HepG2 (cell line): ENCODE results near the gene TP53TG5. TPM values are rescaled to one million over a fixed set of nuclear protein-coding genes. Genes with fewer than 3 reads are reported as not detected.

ENCODE experiments used
- AKAP8 ChIP-seq: sonication (generic); formaldehyde crosslinking; IDR thresholded peaks from 2 replicates; pipeline ENCODE4 v1.5.1; 2020; ENCODE audit warnings: mild to moderate bottlenecking, missing genetic modification reagents
- ATF3 ChIP-seq: sonication (generic); formaldehyde crosslinking; IDR thresholded peaks from 2 replicates; pipeline ENCODE4 v1.4.0; 2020; ENCODE audit warnings: missing genetic modification reagents
- CEBPB ChIP-seq: IDR thresholded peaks from 2 replicates; pipeline ENCODE4 v1.6.1; 2011; ENCODE audit warnings: low read depth, low read length, improper control_type of control experiment, borderline replicate concordance
- CHD2 ChIP-seq: IDR thresholded peaks from 2 replicates; pipeline ENCODE4 v1.6.1; 2011; ENCODE audit warnings: low read depth, low read length, improper control_type of control experiment
- DNMT3B ChIP-seq: conservative IDR thresholded peaks from 2 replicates; pipeline ENCODE4 v1.6.1; 2016; ENCODE audit warnings: missing biosample characterization, control low read depth
- E2F1 ChIP-seq: sonication (generic); formaldehyde crosslinking; IDR thresholded peaks from 2 replicates; pipeline ENCODE4 v1.5.0; 2020; ENCODE audit warnings: missing genetic modification reagents
- GATAD1 ChIP-seq: IDR thresholded peaks from 2 replicates; pipeline ENCODE4 v1.6.1; 2016; ENCODE audit warnings: missing genetic modification reagents, missing compliant biosample characterization
- KDM3A ChIP-seq: IDR thresholded peaks from 2 replicates; pipeline ENCODE4 v1.6.1; 2018; ENCODE audit warnings: low read depth, missing compliant biosample characterization
- MATR3 ChIP-seq: sonication (generic); formaldehyde crosslinking; IDR thresholded peaks from 2 replicates; pipeline ENCODE4 v1.4.0; 2020; ENCODE audit warnings: missing genetic modification reagents
- NFIB ChIP-seq: sonication (generic); formaldehyde crosslinking; IDR thresholded peaks from 2 replicates; pipeline ENCODE4 v1.9.0; 2021; ENCODE audit warnings: missing genetic modification reagents, mild to moderate bottlenecking, borderline replicate concordance
- NFKBIZ ChIP-seq: IDR thresholded peaks from 2 replicates; pipeline ENCODE4 v1.6.1; 2018; ENCODE audit warnings: missing genetic modification reagents, missing compliant biosample characterization
- SALL2 ChIP-seq: sonication (generic); formaldehyde crosslinking; IDR thresholded peaks from 2 replicates; pipeline ENCODE4 v1.8.1; 2023; ENCODE audit warnings: mild to moderate bottlenecking, missing genetic modification reagents, inconsistent platforms
- SNAPC4 ChIP-seq: sonication (generic); formaldehyde crosslinking; IDR thresholded peaks from 2 replicates; pipeline ENCODE4 v1.4.0; 2020; ENCODE audit warnings: mild to moderate bottlenecking, missing genetic modification reagents
- SP4 ChIP-seq: sonication (generic); formaldehyde crosslinking; IDR thresholded peaks from 2 replicates; pipeline ENCODE4 v1.8.1; 2023; ENCODE audit warnings: mild to moderate bottlenecking, missing genetic modification reagents
- TERF1 ChIP-seq: sonication (generic); formaldehyde crosslinking; IDR thresholded peaks from 2 replicates; pipeline ENCODE4 v1.8.0; 2022; ENCODE audit warnings: mild to moderate bottlenecking, missing genetic modification reagents, moderate library complexity
- ZFP36 ChIP-seq: fragments of 150-350 bp; IDR thresholded peaks from 2 replicates; pipeline ENCODE4 v1.6.1; 2018; ENCODE audit warnings: borderline replicate concordance, low read length, low read depth; ENCODE audit not compliant: partially characterized antibody
- ZFYVE20 ChIP-seq: sonication (generic); formaldehyde crosslinking; IDR thresholded peaks from 2 replicates; pipeline ENCODE4 v1.8.0; 2023; ENCODE audit warnings: low read depth, mild to moderate bottlenecking, moderate library complexity, missing genetic modification reagents, borderline replicate concordance
- ZNF280B ChIP-seq: sonication (generic); formaldehyde crosslinking; IDR thresholded peaks from 2 replicates; pipeline ENCODE4 v1.5.0; 2020; ENCODE audit warnings: missing genetic modification reagents, mild to moderate bottlenecking, borderline replicate concordance
- ZNF333 ChIP-seq: sonication (generic); formaldehyde crosslinking; IDR thresholded peaks from 2 replicates; pipeline ENCODE4 v1.4.0; 2020; ENCODE audit warnings: mild to moderate bottlenecking, missing genetic modification reagents, borderline replicate concordance
- ZNF34 ChIP-seq: sonication (generic); formaldehyde crosslinking; IDR thresholded peaks from 2 replicates; pipeline ENCODE4 v1.4.0; 2020; ENCODE audit warnings: mild to moderate bottlenecking, missing genetic modification reagents, borderline replicate concordance
- polyA plus RNA-seq, 8 experiments: library from polyadenylated mRNA; depleted of rRNA in 3 of 8; stranded (reverse) in 7 of 8; unstranded in 1 of 8; fragments of >200 nt; fragmentation: Illumina TruSeq in 4 of 8; extraction: Trizol in 4 of 8; gene quantifications; 2 replicates each; pipeline versions ENCODE4 v1.2.1 to v1.2.3, GENCODE V29; 2011 to 2016; ENCODE audit warnings: low read depth in 4 of 8, missing spikeins in 1 of 8, mixed read lengths in 1 of 8; ENCODE audit not compliant: insufficient read depth in 1 of 8
- total RNA-seq, 5 experiments: library from RNA; depleted of rRNA; stranded (reverse); fragments of >200 nt; fragmentation: Illumina TruSeq; extraction: Trizol; gene quantifications; 2 replicates each; pipeline ENCODE4 v1.2.3, GENCODE V29; 2016; ENCODE audit warnings: low read depth in 1 of 5

TP53TG5 gene
- total and polyA plus RNA-seq, 2 of the 13 experiments (the other 11 are each of a cell fraction or from before 2014, with no cell fraction given), result 0.11 TPM; not detected in 1

GRCh38 chr20:45337367-45338120, 40.6 kb downstream of the TP53TG5 start (continued):
- TF ChIP-seq SNAPC4 (CRISPR knock-in tag) (0 out of 2 replicates have a peak, but pooled peaks have one; percentile 31), SP4 (CRISPR knock-in tag) (peak; percentile 49; the same call in 1 of the 2 replicates), CEBPB (no peak), ZNF34 (CRISPR knock-in tag) (peak; percentile 46; the same call in 1 of the 2 replicates), GATAD1 (CRISPR knock-in tag) (no peak; the same call in 1 of the 2 replicates), E2F1 (CRISPR knock-in tag) (no peak), DNMT3B (CRISPR knock-in tag) (peak; percentile 48; the same call in 1 of the 2 replicates), NFKBIZ (CRISPR knock-in tag) (0 out of 2 replicates have a peak, but pooled peaks have one; percentile 16), ZFYVE20 (CRISPR knock-in tag) (0 out of 2 replicates have a peak, but pooled peaks have one; percentile 32), NFIB (CRISPR knock-in tag) (no peak), ZFP36 (no peak), CHD2 (no peak), AKAP8 (CRISPR knock-in tag) (no peak; the same call in 1 of the 2 replicates), KDM3A (CRISPR knock-in tag) (no peak), ZNF333 (no peak; the same call in 1 of the 2 replicates), TERF1 (CRISPR knock-in tag) (no peak), SALL2 (CRISPR knock-in tag) (no peak), MATR3 (CRISPR knock-in tag) (no peak), ZNF280B (peak; percentile 85), ATF3 (CRISPR knock-in tag) (peak; percentile 88)
